Left kidney (tissue), 2 donors: ENCODE results near the gene CYP27B1. TPM values are rescaled to one million over a fixed set of nuclear protein-coding genes. Genes with fewer than 3 reads are reported as not detected.
A peak's percentile ranks its signal among the peaks of the same experiment; 100 is the strongest.

ENCODE experiments used
- DNase-seq: peaks from one replicate; pipeline ENCODE4 v3.0.0-alpha.2; 2013
- polyA plus RNA-seq: library from polyadenylated mRNA; unstranded; fragments of 120-200 nt; gene quantifications from one replicate; pipeline ENCODE4 v1.2.1, GENCODE V29; 2013; ENCODE audit not compliant: insufficient read length

CYP27B1 gene
- polyA plus RNA-seq, 1 donor, result 2.0 TPM

DNA sequence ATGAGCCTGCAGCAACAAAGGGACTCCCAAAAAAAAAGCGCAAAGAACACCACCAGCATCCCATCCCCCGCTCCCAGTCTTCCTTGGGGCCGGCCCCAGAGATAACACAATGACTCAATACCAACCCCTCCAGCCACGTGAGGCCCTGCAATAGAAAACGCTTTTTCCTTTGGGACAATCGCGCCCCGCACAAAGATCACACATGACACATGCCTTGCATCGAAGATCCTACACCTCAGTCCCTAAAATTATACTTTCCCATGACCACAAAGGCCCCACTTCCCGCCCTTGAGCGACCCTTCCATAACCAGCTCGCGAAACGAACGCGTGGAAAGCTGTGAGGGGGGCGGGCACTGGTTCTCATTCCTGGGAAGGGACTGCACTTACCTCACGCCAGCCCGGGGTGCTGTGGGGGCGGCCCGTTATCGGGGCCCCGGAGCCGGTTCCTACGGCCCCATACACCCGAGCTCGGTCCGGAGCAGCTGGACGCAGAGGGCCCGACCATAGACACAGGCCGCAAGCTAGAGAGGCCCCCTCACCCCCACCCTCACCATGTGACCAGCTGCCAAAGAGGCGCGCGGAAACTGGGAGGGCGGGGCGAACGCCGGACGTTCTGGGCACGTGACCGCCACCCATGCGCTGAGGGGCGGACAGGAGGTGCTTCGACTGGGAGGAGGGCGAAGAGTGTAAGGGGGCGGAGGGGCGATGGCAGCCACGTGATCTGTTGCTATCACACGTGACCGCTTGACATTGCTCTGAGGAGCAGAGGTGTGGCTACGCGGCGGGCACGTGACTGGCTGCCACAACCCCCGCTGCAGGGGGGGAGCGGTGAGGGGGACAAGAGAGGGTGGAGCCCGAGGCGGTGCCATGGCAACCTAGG lies 14.8 kb downstream of the CYP27B1 start, which contains the start of gene CDK4:
CDK4 (minus strand) TSS at position 523 of the 880 bp plus-strand sequence. CDS start 593 bp downstream, outside the sequence.
- peak; percentile 98 for DNase-seq

- DNase-seq, result no peak
Observed at GRCh38 chr12:57751432-57751787, 15.5 kb downstream of the CYP27B1 start.

DNA sequence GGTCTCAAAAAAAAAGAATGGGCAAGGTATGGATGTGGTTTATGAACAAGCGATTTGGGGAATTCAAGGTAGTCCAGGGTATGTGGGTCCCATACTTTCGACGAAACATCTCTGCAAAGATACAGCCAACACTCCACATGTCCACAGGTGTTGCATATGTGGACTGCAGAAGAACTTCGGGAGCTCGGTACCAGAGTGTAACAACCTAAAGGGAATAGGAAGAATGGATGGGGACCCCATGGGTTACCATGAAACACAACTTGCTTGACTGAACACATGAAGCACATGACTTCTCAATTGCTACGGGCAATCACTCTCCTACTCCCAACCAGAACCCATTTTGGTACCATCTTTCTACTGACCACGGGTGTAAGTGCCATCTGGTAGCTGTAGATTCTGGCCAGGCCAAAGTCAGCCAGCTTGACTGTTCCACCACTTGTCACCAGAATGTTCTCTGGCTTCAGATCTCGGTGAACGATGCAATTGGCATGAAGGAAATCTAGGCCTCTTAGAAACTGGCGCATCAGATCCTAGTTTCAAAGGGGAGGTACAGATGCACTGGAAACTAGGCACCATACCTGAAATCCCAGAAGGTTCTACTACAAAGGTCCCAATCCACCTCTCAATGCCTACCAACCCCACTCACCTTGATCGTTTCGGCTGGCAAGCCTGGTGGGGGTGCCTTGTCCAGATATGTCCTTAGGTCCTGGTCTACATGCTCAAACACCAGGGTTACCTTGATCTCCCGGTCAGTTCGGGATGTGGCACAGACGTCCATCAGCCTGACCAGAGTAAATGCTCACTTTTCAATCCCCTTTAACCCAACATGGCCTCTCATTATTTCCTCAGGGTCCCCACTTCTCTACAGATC lies 16.1 kb downstream of the CYP27B1 start:
- DNase-seq, result no peak

DNA sequence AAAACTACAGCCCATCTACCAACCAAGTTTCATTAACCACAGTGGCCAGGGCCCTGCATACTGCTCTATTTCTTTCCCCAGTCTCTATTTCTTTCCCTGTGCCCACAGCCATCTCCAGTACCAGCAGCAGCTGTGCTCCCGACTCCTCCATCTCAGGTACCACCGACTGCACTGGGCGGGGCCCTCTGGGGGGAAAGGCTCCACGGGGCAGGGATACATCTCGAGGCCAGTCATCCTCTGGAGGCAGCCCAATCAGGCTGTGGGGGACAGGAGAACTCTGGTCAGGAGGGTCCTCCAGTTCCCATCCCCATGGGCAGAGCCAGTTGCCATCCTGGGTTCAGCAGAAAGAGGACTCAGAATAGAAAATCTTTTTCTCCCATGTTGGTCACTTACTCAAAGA lies 17.8 kb downstream of the CYP27B1 start:
- no peak for DNase-seq

DNA sequence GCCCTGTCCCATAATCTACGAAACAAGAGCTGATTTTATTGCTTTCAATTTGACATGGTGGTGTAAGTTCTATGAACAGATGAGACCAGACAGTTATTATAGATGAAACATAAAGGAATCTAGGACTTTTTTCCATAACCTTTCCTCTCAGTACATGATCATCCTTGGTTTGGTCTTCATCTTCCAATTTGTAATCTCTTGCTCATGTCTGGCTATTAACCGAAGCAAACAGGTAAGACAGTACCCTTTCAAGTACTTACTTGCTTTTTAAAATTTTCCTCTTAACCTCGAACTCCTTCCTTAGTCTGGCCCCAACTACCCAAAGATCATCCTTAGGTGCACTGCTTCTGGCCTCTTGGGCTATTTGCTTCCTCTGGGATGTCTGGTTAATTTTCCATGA lies 20.9 kb downstream of the CYP27B1 start:
- no peak for DNase-seq

DNA sequence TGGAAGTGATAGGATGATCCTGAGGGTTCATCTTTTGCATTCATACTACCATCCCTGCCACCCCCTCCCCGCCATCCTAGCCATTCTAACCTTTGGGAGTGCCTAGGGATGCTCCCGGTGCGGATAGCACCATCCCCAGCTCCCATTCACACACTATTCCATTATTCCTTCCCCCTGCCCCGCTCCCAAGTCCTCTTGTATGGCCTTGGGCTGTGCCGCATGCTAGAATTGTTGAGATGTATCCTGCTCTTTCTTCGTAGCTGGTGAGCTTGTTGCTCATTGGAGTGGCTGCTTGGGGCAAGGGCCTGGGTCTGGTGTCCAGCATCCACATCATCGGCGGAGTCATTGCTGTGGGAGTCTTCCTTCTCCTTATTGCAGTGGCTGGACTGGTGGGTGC lies 21.4 kb downstream of the CYP27B1 start:
- no peak for DNase-seq

DNA sequence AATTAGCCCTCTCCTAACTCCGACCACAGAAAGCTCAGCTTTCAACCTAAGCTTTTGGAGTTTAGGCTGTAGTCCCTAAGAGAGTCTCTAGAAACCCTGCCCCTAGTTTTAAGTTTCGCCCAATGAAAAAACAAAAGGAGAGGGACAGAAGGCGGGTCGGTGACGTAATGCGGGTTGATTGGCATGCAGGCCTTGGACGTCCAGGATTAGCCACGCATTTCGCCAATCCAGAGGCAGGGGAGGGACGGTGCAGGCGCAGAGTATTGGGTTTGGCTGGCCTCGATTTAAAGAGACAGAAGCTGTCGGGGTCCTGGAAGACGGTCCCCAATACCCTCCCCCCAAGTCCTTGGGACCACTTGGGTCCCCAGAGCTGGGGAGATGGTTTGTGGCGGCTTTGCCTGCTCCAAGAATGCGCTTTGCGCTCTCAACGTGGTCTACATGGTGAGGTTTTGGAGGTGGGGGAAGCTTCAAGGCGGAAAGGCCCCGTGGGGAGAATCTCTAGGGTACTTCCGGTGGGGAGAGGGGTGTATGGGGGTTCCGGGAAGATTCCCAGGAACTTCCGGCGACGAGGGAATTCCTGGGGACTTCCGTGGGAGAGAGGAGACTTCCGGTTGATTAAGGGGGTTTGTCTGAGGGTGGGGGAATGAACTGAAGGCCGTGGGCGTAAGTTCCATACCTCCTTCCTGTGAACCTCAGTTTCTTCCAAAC lies 21.9 kb downstream of the CYP27B1 start, which contains the start of gene TSPAN31:
TSPAN31 (plus strand) TSS at position 263 of the 708 bp plus-strand sequence; CDS start at position 379, 116 bp downstream.
- peak; percentile 98 for DNase-seq

DNA sequence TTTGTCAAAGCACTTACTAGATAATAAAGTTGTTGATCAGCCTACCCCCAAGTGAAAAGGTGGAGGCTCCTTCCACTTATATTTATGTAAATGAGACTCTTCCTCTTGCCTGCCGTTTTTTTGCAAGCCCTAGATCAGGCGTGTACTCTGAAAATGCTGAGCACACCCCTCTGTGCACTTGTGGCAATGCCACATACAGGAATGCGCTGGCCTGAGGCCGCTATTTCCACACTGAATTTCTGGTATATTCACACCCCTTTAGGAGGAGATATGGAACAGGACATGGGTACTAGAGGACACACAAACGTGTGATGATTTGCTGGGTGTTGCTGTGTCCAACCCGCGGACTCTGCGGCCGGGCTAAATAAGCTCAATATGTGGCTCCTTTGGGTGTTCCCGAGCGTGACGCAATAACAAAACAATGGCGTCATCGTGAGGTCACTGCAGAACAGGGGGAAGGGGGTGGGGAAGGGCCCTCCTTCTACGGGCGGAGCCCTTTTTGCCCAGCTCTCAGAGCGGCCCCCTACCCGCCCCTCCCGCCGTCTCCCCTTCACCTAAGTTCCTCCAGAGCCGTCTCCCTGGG lies 22.6 kb downstream of the CYP27B1 start:
- no peak for DNase-seq

- no peak for DNase-seq
Observed at GRCh38 chr12:57743769-57744168, 23.1 kb downstream of the CYP27B1 start.

DNA sequence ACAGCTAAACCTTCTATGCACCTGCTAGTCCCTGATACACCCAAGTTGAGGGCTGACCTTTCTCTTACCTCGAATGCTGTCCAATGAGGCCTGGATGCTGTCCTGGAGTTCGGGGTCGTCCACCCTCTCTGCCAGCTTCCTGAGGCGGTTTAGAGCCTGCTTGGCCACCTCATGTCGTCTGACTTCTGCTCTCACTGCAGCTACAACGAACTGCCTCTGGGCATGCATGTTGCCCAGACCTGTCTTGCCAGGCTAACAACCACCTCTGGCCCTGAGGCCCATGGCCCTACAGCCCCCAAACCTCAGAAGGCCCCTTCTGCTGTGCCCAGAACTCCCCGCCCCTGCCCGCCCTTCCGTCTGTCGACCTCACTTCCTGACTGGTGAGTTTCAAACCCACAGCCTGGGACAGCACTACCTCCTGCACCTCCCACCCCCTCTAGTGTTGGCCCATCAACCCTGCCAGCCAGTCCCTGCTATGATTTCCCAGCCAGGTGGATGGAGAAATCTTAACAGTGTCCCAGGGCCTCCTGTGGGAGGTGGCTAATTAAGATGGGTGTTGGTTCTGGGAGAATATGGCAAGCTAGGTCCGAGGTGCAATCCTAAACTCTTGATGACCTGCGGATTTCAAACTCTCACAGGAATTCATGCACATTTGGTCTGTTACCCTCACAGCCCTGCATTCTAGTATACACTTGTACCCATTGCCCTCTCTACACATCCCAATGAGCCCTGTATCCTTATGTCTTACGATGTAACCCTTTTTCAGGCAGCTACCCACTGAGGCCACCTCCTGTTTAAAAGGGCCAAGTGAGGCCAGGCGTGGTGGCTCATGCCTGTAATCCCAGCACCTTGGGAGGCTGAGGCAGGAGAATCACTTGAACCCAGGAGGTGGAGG lies 24.8 kb downstream of the CYP27B1 start:
- DNase-seq, result no peak

GRCh38 chr12:57741413-57741789 lies 25.5 kb downstream of the CYP27B1 start:
- no peak for DNase-seq

- no peak for DNase-seq
Observed at GRCh38 chr12:57740656-57741412, 26.0 kb downstream of the CYP27B1 start.

DNA sequence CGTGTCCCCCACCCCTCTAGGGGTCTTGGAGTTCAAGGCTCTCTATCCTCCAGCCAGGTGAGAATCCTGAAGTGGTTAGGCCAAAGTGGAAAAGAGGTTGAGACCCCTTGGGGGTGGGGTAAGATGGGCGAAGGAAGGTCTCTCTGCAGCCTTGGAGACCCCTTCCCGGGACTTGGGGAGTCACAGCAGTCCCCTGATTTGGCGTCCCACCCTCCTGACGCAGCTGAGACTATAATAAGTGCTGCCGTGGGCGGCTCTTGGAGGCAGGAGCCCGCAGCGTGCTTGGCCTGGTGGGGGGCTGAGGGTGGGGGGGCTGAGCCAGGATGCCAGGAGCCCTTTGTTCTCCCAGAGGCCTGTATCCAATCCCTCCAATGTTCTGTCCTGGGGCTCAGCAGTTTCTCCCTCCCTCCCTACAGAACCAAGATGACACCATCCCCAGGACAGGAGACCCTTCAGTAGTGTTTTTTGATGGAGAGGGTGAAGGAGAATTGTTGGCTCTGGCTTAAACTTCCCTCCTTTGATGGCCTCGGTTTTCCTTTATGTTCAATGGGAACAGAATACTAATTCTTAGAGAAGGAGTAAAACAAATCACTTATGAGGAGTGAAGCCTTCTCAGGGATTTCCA lies 26.9 kb downstream of the CYP27B1 start:
- no peak for DNase-seq

- DNase-seq, result no peak
Observed at GRCh38 chr12:57739387-57739786, 27.5 kb downstream of the CYP27B1 start.

DNA sequence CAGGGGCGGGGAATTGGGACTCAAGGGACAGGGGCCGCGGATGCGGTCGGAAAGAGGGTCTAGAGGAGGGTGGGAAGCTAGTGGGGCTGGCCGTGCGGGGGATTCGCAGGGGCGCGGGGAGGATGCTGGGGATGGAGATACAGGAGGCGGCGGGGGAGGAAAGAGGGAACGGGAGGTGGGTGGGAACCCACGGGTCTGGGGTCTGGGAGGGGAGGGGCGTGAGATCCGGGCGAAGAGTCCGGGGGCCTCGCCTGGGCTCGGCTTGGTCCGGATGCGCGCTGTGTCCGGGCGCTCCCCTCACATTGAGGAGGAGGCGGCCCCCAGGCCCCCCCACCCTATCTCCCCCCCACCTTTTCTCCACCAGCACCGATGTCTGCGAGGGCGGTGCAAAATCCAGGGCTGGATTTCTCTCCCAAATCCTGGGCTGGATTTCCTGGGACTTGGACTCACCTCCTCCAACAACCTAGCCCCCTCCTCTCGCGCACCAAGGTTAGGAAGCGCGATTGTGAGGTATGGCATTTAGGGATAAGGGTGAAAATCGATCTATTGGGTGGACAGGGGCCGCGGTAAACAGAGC lies 28.1 kb downstream of the CYP27B1 start, which contains the start of gene AGAP2:
AGAP2 (minus strand) TSS at position 82 of the 577 bp plus-strand sequence. CDS start 496 bp downstream, outside the sequence.
- DNase-seq, result no peak

- DNase-seq, result no peak
Observed at GRCh38 chr12:57737467-57738460, 29.1 kb downstream of the CYP27B1 start.

DNA sequence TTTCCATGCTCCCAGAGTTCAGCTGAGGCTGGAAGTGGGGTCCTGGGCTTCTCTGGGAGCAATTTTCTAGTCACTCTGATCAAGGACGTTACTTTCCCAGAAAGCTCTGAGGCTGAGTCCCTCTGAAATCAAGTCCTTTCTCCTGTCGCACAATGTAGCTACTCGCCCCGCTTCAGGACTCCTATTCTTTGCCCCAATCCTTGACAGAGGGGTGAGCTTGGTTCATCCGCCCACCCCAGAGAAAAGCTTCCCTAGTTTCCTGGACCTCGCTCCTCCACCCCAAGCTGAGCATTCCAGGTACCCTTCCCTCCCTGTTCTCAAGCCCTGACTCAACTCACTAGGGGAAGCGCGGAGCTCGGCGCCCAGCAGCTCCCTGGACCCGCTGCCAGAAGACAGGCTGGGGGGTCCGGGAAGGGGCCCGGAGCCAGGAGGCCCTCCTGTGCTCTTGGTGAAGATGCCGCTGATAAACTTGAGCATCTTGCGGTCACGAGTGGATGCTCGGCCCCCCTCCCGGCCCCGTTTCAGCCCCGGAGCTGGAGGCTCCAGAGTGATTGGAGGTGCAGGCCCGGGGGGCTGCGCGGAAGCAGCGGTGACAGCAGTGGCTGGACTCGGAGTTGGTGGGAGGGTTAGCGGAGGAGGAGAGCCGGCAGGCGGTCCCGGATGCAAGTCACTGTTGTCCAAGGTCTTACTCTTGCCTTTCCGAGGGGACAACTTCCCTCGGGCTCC lies 30.0 kb downstream of the CYP27B1 start:
- DNase-seq, result no peak
